Measurements from ENCODE around the gene R3HDM2. TPM values are rescaled to one million over a fixed set of nuclear protein-coding genes. Genes with fewer than 3 reads are reported as not detected.

R3HDM2 gene
- total and polyA plus RNA-seq, 7 experiments from 2014 or later, result 13.7 to 145 (median 111) TPM

GRCh38 chr12:57476993-57477709 lies 46.3 kb upstream of the R3HDM2 start:
- Mint-ChIP-seq H3K4me3 (peak overlapping the region; percentile 84 to 100 (median 98)), H3K36me3 (peaks cover 6 to 36% (median 28%) of the 10 kb centered on the region in 5 donors), H3K27ac (peak overlapping the region; percentile 97 to 100 (median 100)), H3K4me1 (peaks cover 67 to 85% (median 77%) of the 10 kb centered on the region in 7 donors), H3K27me3 (no peaks in the 10 kb centered on the region), H3K9me3 (peaks cover 0 to 2% (median 0%) of the 10 kb centered on the region in 11 donors)
- CTCF ChIA-PET, result interaction anchor here (0.5 to 9.6 kb wide), 13 partner anchors 9 to 233 kb away, joined by 3 to 101 read pairs (median 4); partner anchors contain the start of genes GLI1 and INHBE
- POLR2A ChIA-PET, result interaction anchor here (0.5 to 5.9 kb wide), 15 partner anchors 11 to 1547 kb away, joined by 3 to 81 read pairs (median 5); partner anchors contain the start of genes DCTN2, DDIT3, GLI1 and MARS1
- Histone ChIP-seq H3K27ac (ENCODE audit: low read depth, low read length) (peak overlapping the region; percentile 94), H3K27me3 (ENCODE audit: control insufficient read depth in 2 of 2, insufficient read depth in 2 of 2, low read length in 2 of 2) (no peaks in the 10 kb centered on the region), H3K36me3 (ENCODE audit: control insufficient read depth in 2 of 3, insufficient read depth in 3 of 3, low read length in 3 of 3) (peaks cover 21 to 35% (median 28%) of the 10 kb centered on the region in 3 experiments), H3K9me3 (ENCODE audit: control insufficient read depth in 2 of 3, low read length in 3 of 3) (no peaks in the 10 kb centered on the region), H3K4me3 (ENCODE audit: low read length) (peak overlapping the region; percentile 95), H3K4me1 (ENCODE audit: control insufficient read depth in 2 of 2, insufficient read depth in 2 of 2, low read length in 2 of 2) (peaks cover 62 to 70% of the 10 kb centered on the region in 2 donors)
- DNase-seq (peak in 7 of 9 donors; percentile 42 to 62 (median 54)), ATAC-seq (no peak)
- intact Hi-C loops (cut with micrococcal nuclease), result loop anchor here (1.0 to 5.0 kb wide), 8 partner anchors 14 to 390 kb away; partner anchors contain the start of genes NAB2 (in 2 of the 2), OS9 (in 2 of the 2), CDK4 (in 1 of the 2) and DCTN2 (in 1 of the 2)

DNA sequence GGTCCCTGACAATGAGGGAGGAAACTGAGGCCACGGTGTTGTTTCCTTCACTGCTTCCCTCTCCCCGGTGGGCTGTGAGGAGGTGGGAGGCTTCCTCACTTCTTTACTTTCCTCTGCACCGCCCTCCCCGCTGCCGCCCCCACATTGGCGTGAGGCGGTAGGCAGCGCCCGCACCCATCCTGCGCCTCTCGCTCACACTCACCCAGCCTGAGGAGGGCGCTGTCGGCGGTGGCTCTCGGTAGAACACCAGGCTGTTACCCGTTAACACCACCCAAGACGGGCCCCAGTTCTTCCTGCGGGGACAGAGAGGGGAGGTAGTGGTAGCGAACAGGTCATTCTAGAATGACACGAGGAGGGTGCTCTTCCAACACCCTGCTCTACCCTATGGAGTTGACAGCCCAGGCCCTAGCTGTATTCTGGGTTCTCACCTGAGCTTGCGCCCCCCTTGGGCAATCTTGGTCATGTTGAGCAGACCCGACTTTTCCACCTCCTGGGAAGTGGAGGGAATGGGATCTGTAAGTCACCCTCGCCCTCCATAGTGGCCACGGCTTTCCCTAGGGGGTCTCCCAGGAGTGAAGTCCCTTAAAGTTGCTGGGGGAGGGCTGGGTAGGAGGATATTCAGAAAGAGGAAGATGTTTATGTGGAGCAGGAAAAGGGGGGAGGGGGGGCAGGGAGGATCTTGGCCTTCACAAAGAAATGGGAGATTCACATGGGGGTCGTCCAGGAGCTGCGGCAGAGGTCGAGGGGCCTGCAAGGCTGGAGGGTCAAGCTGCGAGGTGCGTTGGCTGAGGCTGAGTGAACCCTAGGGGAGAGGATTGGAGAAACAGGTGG lies 45.5 kb upstream of the R3HDM2 start:
- H3K4me1 ChIP-seq (ENCODE audit: control insufficient read depth in 2 of 2, insufficient read depth in 2 of 2, low read length in 2 of 2), result peaks cover 59 to 70% of the 10 kb centered on the region in 2 donors
- intact Hi-C loops (cut with micrococcal nuclease), result loop anchor here (2.0 to 5.0 kb wide), 5 partner anchors 14 to 389 kb away; partner anchors contain the start of genes NAB2 (in 2 of the 2), OS9 (in 2 of the 2) and CDK4 (in 1 of the 2)
- H3K27ac Mint-ChIP-seq, result peak overlapping the region; percentile 97 to 100 (median 100)

GRCh38 chr12:57475271-57476161 lies 44.7 kb upstream of the R3HDM2 start:
- peaks cover 6 to 40% (median 28%) of the 10 kb centered on the region in 5 donors for H3K36me3 Mint-ChIP-seq
- H3K4me1 Mint-ChIP-seq, result peaks cover 57 to 82% (median 68%) of the 10 kb centered on the region in 7 donors
- H3K4me3 Mint-ChIP-seq, result peak overlapping the region; percentile 84 to 100 (median 98)

More for the DNA sequence above, 45.5 kb upstream of the R3HDM2 start:
- H3K36me3 ChIP-seq (ENCODE audit: control insufficient read depth in 2 of 3, insufficient read depth in 3 of 3, low read length in 3 of 3), result peaks cover 23 to 43% (median 34%) of the 10 kb centered on the region in 3 experiments
- Mint-ChIP-seq H3K4me1 (peaks cover 66 to 85% (median 76%) of the 10 kb centered on the region in 7 donors), H3K9me3 (peaks cover 0 to 2% (median 0%) of the 10 kb centered on the region in 11 donors), H3K27me3 (no peaks in the 10 kb centered on the region), H3K4me3 (peak overlapping the region; percentile 84 to 100 (median 98)), H3K36me3 (peaks cover 6 to 36% (median 28%) of the 10 kb centered on the region in 5 donors)
- DNase-seq (peak; percentile 58 to 85 (median 70)), ATAC-seq (peak; percentile 53)
- ChIA-PET POLR2A (interaction anchor here (0.6 to 5.9 kb wide), 11 partner anchors 10 to 115 kb away, joined by 3 to 81 read pairs (median 6); partner anchors contain the start of genes DDIT3, GLI1, MARS1 and MBD6), CTCF (interaction anchor here (0.5 to 9.6 kb wide), 12 partner anchors 9 to 233 kb away, joined by 3 to 101 read pairs (median 4); partner anchors contain the start of genes GLI1 and INHBE)
- no peaks in the 10 kb centered on the region for H3K27me3 ChIP-seq (ENCODE audit: control insufficient read depth in 2 of 2, insufficient read depth in 2 of 2, low read length in 2 of 2)
- H3K27ac ChIP-seq (ENCODE audit: low read depth, low read length), result peak overlapping the region; percentile 94
- peak overlapping the region; percentile 95 for H3K4me3 ChIP-seq (ENCODE audit: low read length)
- no peaks in the 10 kb centered on the region for H3K9me3 ChIP-seq (ENCODE audit: control insufficient read depth in 2 of 3, low read length in 3 of 3)

DNA sequence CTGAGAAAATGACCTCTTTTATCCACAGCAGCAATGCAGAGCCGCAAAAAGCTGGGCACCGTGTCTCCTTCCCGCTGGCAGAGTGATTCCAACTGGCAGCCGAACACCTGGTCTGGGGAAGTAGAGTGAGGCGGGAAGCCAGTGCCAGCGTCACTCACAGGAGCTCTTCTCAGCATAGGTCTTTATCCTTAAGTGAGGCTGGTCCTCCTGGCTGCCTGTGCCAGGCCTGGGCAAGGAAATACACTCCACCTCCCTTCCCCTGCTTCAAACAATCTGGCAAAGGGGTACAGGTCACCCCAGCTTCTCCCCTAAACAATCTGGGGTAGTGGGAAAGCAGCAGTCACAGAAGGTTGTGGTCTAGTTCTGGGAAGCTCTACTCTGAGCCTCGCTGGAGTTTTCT lies 44.0 kb upstream of the R3HDM2 start:
- Mint-ChIP-seq H3K4me1 (peaks cover 52 to 75% (median 63%) of the 10 kb centered on the region in 7 donors), H3K36me3 (peaks cover 6 to 39% (median 29%) of the 10 kb centered on the region in 5 donors), H3K4me3 (peak overlapping the region; percentile 63 to 90 (median 78)), H3K27ac (peak overlapping the region; percentile 71 to 93 (median 90)), H3K9me3 (no peaks in the 10 kb centered on the region), H3K27me3 (no peaks in the 10 kb centered on the region)
- Histone ChIP-seq H3K9me3 (ENCODE audit: control insufficient read depth in 2 of 3, low read length in 3 of 3) (no peaks in the 10 kb centered on the region), H3K4me3 (ENCODE audit: low read length) (no peak overlapping the region), H3K27ac (ENCODE audit: low read depth, low read length) (peak overlapping the region; percentile 94), H3K36me3 (ENCODE audit: control insufficient read depth in 2 of 3, insufficient read depth in 3 of 3, low read length in 3 of 3) (peaks cover 23 to 58% (median 41%) of the 10 kb centered on the region in 3 experiments), H3K27me3 (ENCODE audit: control insufficient read depth in 2 of 2, insufficient read depth in 2 of 2, low read length in 2 of 2) (no peaks in the 10 kb centered on the region), H3K4me1 (ENCODE audit: control insufficient read depth in 2 of 2, insufficient read depth in 2 of 2, low read length in 2 of 2) (peaks cover 45 to 62% of the 10 kb centered on the region in 2 donors)
- no peak for ATAC-seq
- CTCF ChIA-PET, result interaction anchor here (1.6 to 9.6 kb wide), 2 partner anchors 14 to 19 kb away, joined by 4 to 101 read pairs; partner anchors contain the start of gene GLI1
- intact Hi-C loops (cut with micrococcal nuclease), result loop anchor here (5.0 kb wide), 4 partner anchors 217 to 388 kb away; partner anchors contain the start of genes NAB2 (in 2 of the 2), OS9 (in 2 of the 2) and CDK4 (in 1 of the 2)
- DNase-seq, result no peak
- POLR2A ChIA-PET, result interaction anchor here (0.6 to 2.0 kb wide), 6 partner anchors 9 to 52 kb away, joined by 3 to 15 read pairs (median 4); partner anchors contain the start of gene DDIT3

More at GRCh38 chr12:57475271-57476161, 44.7 kb upstream of the R3HDM2 start:
- ChIA-PET POLR2A (interaction anchor here (0.6 to 5.9 kb wide), 9 partner anchors 9 to 45 kb away, joined by 3 to 81 read pairs (median 7); partner anchors contain the start of genes DDIT3 and GLI1), CTCF (interaction anchor here (1.4 to 9.6 kb wide), 6 partner anchors 10 to 49 kb away, joined by 4 to 101 read pairs (median 9); partner anchors contain the start of gene GLI1)
- H3K9me3 Mint-ChIP-seq, result no peaks in the 10 kb centered on the region
- Histone ChIP-seq H3K27ac (ENCODE audit: low read depth, low read length) (peak overlapping the region; percentile 94), H3K4me1 (ENCODE audit: control insufficient read depth in 2 of 2, insufficient read depth in 2 of 2, low read length in 2 of 2) (peaks cover 51 to 68% of the 10 kb centered on the region in 2 donors), H3K9me3 (ENCODE audit: control insufficient read depth in 2 of 3, low read length in 3 of 3) (no peaks in the 10 kb centered on the region), H3K36me3 (ENCODE audit: control insufficient read depth in 2 of 3, insufficient read depth in 3 of 3, low read length in 3 of 3) (peaks cover 23 to 51% (median 41%) of the 10 kb centered on the region in 3 experiments), H3K27me3 (ENCODE audit: control insufficient read depth in 2 of 2, insufficient read depth in 2 of 2, low read length in 2 of 2) (no peaks in the 10 kb centered on the region), H3K4me3 (ENCODE audit: low read length) (peak overlapping the region; percentile 95)
- peak overlapping the region in 8 of 9 donors; percentile 30 to 100 (median 100) for H3K27ac Mint-ChIP-seq
- ATAC-seq (no peak), DNase-seq (no peak)
- H3K27me3 Mint-ChIP-seq, result no peaks in the 10 kb centered on the region
- intact Hi-C loops (cut with micrococcal nuclease), result loop anchor here (2.0 to 5.0 kb wide), 5 partner anchors 15 to 388 kb away; partner anchors contain the start of genes NAB2 (in 2 of the 2), OS9 (in 2 of the 2) and CDK4 (in 1 of the 2)

DNA sequence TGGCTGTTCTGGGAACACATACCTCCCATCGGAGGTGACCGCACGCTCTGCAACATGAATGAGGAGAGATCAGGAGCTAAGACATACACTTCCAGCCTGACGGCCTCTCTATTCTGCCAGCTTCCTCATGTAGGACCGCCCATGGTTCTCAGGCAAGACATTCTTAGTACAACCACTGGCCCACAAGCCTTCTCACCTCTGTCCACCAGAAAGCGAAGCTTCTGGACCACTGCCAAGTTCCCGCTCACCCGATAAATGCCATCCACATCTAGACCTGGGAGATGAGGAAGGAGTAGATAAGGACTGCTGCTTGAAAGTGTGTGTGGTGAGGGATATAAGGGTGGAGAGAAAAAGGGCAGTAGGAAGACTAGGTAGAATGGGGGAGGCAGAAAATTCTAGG lies 43.6 kb upstream of the R3HDM2 start:
- Histone ChIP-seq H3K4me3 (ENCODE audit: low read length) (no peak overlapping the region), H3K27me3 (ENCODE audit: control insufficient read depth in 2 of 2, insufficient read depth in 2 of 2, low read length in 2 of 2) (no peaks in the 10 kb centered on the region), H3K4me1 (ENCODE audit: control insufficient read depth in 2 of 2, insufficient read depth in 2 of 2, low read length in 2 of 2) (peaks cover 42 to 57% of the 10 kb centered on the region in 2 donors), H3K36me3 (ENCODE audit: control insufficient read depth in 2 of 3, insufficient read depth in 3 of 3, low read length in 3 of 3) (peaks cover 23 to 62% (median 41%) of the 10 kb centered on the region in 3 experiments), H3K27ac (ENCODE audit: low read depth, low read length) (peak overlapping the region; percentile 94), H3K9me3 (ENCODE audit: control insufficient read depth in 2 of 3, low read length in 3 of 3) (no peaks in the 10 kb centered on the region)
- Mint-ChIP-seq H3K36me3 (peaks cover 6 to 38% (median 30%) of the 10 kb centered on the region in 5 donors), H3K4me3 (peak overlapping the region; percentile 63 to 90 (median 78)), H3K9me3 (no peaks in the 10 kb centered on the region), H3K27me3 (no peaks in the 10 kb centered on the region), H3K27ac (peak overlapping the region; percentile 71 to 93 (median 90)), H3K4me1 (peaks cover 48 to 71% (median 59%) of the 10 kb centered on the region in 7 donors)
- no peak for DNase-seq
- ATAC-seq, result no peak
- CTCF ChIA-PET, result interaction anchor here (1.6 to 9.6 kb wide), 2 partner anchors 14 to 19 kb away, joined by 4 to 101 read pairs; partner anchors contain the start of gene GLI1
- intact Hi-C loops (cut with micrococcal nuclease), result no loop called here
- POLR2A ChIA-PET, result interaction anchor here (0.6 to 2.0 kb wide), 8 partner anchors 8 to 75 kb away, joined by 3 to 15 read pairs (median 4); partner anchors contain the start of gene DDIT3

All from naive thymus-derived CD4-positive, alpha-beta T cell (primary cell).